ENCODE results near the gene STAC2.
"Not testable (repeated sequence)": the region's sequence is repeated elsewhere in the genome, so short reads cannot be mapped to it uniquely, and the experiment has no call there.

STAC2 gene

GRCh38 chr17:39187152-39187830 is 38.5 kb downstream of the STAC2 start:
- no peak for DNase-seq (ENCODE audit: low read depth in 3 of 3)

DNA sequence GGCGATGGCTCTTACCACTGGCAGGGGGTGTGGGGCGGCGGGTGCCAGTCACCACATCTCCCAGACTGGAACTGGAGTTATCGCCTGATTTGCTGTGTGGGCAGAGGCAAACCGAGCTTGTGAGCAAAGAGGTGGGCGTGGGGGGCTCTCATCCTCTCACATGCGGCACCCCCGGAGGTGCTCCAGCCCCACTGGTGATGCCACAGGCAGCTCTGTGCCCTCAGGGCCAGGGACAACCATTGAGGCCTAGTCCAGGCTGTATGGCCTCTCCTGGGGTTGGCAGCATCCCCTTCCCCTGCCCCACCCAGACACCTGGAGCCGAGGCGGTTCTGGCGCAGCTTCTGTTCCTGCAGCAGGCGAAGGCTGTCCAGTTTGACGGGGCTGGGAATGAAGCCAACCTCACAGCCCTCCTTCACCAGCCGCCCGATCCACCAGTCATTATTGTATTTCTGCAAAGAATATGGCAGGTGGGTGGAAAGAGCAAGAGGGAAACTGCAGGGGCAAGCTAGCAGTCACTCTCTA is 39.2 kb downstream of the STAC2 start:
- no peak for DNase-seq (ENCODE audit: low read depth in 3 of 3)

DNA sequence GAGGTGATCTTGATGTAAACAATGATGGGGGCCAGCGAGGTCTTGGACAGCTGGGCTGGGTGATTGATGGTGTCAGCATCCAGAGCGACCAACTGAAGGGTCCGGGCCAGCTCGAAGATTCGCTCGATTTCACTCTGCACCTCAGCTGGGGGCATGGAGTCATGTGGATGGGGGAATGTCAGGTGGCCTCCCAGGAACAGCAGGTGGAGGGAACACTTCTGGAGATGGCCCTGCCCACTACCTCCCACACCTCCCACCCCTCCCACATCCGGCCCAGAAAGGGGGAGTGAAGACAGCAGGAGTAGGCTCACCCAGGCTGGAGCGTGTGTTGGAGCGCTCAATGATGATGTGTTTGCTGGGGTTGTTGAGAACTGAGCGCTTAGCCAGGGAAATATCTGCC is 42.0 kb downstream of the STAC2 start:
- DNase-seq (ENCODE audit: low read depth in 3 of 3), result no peak

GRCh38 chr17:39183045-39183444 is 42.7 kb downstream of the STAC2 start:
- no peak for DNase-seq (ENCODE audit: low read depth in 3 of 3)

DNA sequence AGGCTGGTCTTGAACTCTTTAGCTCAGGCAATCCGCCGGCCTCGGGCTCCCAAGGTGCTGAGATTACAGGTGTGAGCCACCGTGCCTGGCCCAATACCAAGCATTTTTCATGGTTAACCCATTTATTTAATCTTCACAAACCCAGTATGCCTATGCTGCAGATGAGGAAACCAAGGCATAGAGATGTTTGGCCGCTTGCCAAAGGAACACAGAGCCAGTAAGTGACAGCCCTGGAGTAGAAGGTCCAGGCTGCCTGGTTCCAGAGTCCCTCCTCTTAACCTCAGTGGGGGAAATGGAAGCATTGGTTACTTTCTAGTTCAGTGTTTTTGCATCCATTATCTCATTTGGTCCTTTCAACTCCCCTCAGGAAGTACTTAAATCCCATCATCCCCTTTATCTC is 44.4 kb downstream of the STAC2 start:
- no peak for DNase-seq (ENCODE audit: low read depth in 3 of 3)

GRCh38 chr17:39178536-39178935 is 47.2 kb downstream of the STAC2 start:
- no peak for DNase-seq (ENCODE audit: low read depth in 3 of 3)

DNA sequence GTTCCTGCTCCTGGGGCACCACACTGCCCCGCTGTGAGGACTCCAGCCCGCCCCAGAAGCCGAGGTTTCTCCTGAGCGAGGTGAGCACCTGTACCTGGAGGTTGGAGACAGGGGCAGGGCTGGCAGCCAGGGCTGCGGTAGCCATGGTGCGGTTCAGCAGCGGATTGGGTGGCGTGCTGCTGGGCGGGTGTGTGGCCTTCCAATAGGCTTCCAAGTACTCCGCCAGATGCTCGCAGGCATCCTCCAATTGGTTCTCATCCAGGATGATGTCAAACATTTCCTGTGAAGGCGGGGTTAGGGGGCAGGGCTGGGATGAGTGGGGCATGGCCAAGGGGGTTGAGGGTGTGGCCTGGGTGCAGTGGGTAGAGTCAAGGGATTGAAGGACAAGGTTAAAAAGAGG is 48.5 kb downstream of the STAC2 start:
- no peak for DNase-seq (ENCODE audit: low read depth in 3 of 3)

- no peak for DNase-seq (ENCODE audit: low read depth in 3 of 3)
These were observed 50.1 kb downstream of the STAC2 start for GRCh38 chr17:39175695-39176093.

- DNase-seq (ENCODE audit: low read depth in 3 of 3), result peak; percentile 55 to 73 (median 57)
These were observed 50.6 kb downstream of the STAC2 start for GRCh38 chr17:39174920-39175694.

DNA sequence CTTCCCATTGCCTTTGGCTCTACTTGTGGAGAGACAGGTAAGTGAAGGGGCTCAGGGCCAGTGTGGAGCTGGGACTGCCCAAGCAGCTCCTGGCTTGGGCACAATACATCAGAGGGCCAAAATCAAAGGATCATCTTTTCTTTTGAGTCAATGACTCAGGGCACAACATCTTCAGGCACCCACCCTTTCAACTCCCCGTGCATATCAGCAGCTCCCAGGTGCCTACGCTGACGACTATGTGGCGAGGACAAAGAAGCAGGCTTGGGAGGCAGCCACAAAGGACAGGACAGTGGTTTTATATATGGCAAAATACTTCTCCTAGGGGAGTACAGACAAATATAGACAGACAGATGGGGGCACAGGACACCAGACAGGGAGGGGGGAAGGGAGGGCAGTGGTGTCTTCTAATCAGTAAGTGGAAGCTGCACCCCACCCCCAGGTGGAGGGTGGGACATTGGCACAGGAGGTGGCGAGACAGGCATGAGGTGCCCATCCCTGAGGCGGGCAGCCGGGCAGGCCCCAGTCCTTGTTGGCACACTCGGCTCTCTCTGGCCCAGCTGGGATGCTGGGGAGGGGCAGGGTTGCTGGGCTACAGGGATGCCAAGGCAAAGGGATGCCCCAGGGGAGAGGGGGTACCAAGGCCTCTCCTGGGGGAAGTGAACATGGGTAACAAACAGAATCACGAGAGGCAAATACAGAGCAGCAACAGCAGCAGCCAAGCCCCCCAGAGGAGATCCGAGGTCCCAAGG is 52.0 kb downstream of the STAC2 start:
- DNase-seq (ENCODE audit: low read depth in 3 of 3), result no peak

- no peak for DNase-seq (ENCODE audit: low read depth in 3 of 3)
These were observed 52.7 kb downstream of the STAC2 start for GRCh38 chr17:39173080-39173479.

DNA sequence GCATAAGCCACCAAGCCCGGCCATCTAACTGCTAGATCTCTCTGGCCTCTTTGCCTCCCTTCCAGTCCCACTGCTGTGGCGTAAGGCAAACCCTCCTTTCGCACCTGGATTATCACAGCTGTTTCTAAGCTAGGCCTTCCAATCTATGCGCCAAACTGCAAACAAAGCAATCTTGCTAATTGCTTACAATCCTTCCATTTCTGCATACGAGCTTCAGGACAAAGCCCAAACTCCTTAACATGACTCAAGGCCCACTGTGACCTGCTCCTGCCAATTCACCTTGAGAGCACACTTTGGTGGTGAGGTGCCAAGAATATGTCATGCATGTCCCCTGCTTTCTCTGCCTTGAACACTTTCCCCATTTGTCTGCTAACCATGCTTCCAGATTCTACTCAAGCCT is 53.8 kb downstream of the STAC2 start:
- no peak for DNase-seq (ENCODE audit: low read depth in 3 of 3)

GRCh38 chr17:39170558-39170957 is 55.2 kb downstream of the STAC2 start:
- no peak for DNase-seq (ENCODE audit: low read depth in 3 of 3)

DNA sequence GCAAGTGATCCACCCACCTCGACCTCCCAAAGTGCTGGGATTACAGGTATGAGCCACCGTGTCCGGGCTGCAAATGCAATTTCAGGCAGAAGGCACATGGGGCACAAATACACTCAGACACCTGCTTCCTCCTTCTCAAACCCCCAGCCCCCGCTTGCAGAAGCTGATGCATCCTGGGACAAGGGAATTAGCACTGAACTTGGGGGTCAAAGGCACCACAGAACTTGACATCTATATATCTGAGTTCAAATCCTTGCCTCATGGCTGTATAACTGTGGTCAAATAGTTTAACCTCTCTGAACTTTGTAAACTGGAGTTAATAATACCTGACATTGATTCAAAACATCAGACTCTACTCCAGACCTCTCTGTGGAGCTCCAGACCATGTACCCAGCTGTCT is 55.6 kb downstream of the STAC2 start:
- no peak for DNase-seq (ENCODE audit: low read depth in 3 of 3)

GRCh38 chr17:39169518-39169917 is 56.2 kb downstream of the STAC2 start:
- DNase-seq (ENCODE audit: low read depth in 3 of 3), result no peak

- no peak for DNase-seq (ENCODE audit: low read depth in 3 of 3)
These were observed 56.6 kb downstream of the STAC2 start for GRCh38 chr17:39169101-39169500.

DNA sequence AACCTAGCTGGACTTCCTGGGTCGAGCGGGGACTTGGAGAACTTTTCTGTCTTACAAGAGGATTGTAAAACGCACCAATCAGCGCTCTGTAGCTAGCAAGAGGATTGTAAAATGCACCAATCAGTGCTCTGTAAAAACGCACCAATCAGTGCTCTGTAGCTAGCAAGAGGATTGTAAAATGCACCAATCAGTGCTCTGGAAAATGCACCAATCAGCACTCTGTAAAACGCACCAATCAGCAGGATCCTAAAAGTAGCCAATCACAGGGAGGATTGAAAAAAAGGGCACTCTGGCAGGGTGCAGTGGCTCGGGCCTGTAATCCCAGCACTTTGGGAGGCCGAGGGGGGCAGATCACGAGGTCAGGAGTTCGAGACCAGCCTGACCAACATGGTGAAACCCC is 57.2 kb downstream of the STAC2 start:
- not testable (repeated sequence) for DNase-seq (ENCODE audit: low read depth in 3 of 3)

DNA sequence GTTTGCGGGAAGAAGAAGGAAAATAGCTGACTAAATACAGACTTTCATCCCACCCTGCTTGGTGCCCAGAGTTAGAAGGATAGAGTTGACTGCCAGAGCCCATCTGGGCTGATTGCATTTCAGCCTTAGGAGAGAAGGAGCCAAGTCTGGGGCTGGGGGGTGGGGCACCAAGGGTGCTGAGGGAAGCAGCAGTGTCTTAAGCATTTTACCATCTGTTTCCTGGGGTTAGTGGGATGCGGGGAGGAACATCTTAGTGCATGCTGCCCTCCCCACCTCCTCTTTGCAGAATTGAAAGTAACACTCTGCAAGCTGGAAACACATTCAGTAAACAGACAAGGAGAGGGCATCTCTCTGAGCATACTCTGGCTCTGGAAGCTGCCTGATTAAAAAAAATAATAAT is 58.3 kb downstream of the STAC2 start:
- no peak for DNase-seq (ENCODE audit: low read depth in 3 of 3)

- no peak for DNase-seq (ENCODE audit: low read depth in 3 of 3)
These were observed 59.1 kb downstream of the STAC2 start for GRCh38 chr17:39166437-39167335.

DNA sequence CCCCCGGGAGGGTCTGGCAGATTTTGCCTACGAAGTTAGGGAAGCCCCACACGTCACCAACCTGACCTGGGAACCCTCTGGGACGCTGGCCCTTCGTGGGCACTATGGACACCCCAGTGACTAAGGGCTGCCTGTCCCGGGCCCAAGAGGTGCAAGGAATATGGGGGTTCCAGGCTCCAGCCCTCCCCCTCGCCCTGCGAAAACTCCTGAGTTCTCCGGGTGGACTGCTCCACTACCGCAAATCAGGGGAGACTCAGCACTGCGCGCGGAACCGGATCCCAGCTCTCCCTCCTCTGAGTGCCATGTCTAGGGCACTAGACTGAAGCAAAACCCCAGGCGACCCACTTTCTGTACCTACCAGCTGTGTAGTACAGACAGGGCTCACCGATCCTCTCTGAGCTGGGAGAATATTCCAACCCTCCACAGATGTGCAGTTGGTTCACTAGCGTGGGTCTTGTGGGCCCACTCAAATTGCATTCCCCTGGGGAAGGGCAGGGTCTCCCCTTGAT is 59.9 kb downstream of the STAC2 start, which contains the start of gene ARL5C:
Gene ARL5C, minus strand, starts transcription at position 321 of the 509 bp plus-strand sequence. CDS start 401 bp downstream, outside the sequence.
- no peak for DNase-seq (ENCODE audit: low read depth in 3 of 3)

All from stimulated activated CD4-positive, alpha-beta T cell treated with anti-CD3 and anti-CD28 coated beads, TNF-alpha, amount 100 ng/mL, for 24 hours (primary cell).